Mesenchymal stem cell (in vitro differentiated cells and primary cell): ENCODE data around the gene UPF1.

Experiments used
- DNase-seq: peaks from one replicate; pipeline ENCODE4 v3.0.0-alpha.2; 2013
- H2AFZ ChIP-seq: one replicate; pipeline ENCODE4 v1.6.1; 2013; ENCODE audit warnings: low read depth, mild to moderate bottlenecking, control low read depth, inconsistent platforms, low read length, moderate library complexity
- H2AK5ac ChIP-seq: 2 replicates; pipeline ENCODE4 v1.6.1; 2013; ENCODE audit warnings: low read length, moderate library complexity, mild to moderate bottlenecking, inconsistent platforms; ENCODE audit not compliant: severe bottlenecking
- H2BK120ac ChIP-seq: one replicate; pipeline ENCODE4 v1.6.1; 2013; ENCODE audit warnings: low read depth, mild to moderate bottlenecking, inconsistent platforms, low read length, moderate library complexity
- H2BK12ac ChIP-seq, 2 experiments: one replicate each; pipeline ENCODE4 v1.6.1; 2013; ENCODE audit warnings: inconsistent platforms in 2 of 2, low read length in 2 of 2, mild to moderate bottlenecking in 2 of 2, moderate library complexity in 2 of 2, control low read depth in 1 of 2
- H2BK15ac ChIP-seq: one replicate; pipeline ENCODE4 v1.6.1; 2013; ENCODE audit warnings: mild to moderate bottlenecking, low read depth, inconsistent platforms; ENCODE audit not compliant: poor library complexity, severe bottlenecking
- H2BK5ac ChIP-seq: 2 replicates; pipeline ENCODE4 v1.6.1; 2013; ENCODE audit warnings: low read depth, mild to moderate bottlenecking, low read length, control low read depth, inconsistent platforms; ENCODE audit not compliant: poor library complexity, severe bottlenecking
- H3K14ac ChIP-seq, 2 experiments: one replicate each; pipeline ENCODE4 v1.6.1; 2013; ENCODE audit warnings: inconsistent platforms in 2 of 2, low read length in 2 of 2, control low read depth in 1 of 2, mild to moderate bottlenecking in 1 of 2, moderate library complexity in 1 of 2
- H3K18ac ChIP-seq, 2 experiments: one replicate each; pipeline ENCODE4 v1.6.1; 2013; ENCODE audit warnings: inconsistent platforms in 2 of 2, low read length in 2 of 2, control low read depth in 1 of 2, low read depth in 1 of 2, mild to moderate bottlenecking in 1 of 2
- H3K23ac ChIP-seq, 2 experiments: one replicate each; pipeline ENCODE4 v1.6.1; 2013; ENCODE audit warnings: inconsistent platforms in 2 of 2, low read length in 2 of 2, mild to moderate bottlenecking in 2 of 2, moderate library complexity in 2 of 2, control low read depth in 1 of 2
- H3K27ac ChIP-seq: 2 replicates; pipeline ENCODE4 v1.5.1; 2013; ENCODE audit warnings: mild to moderate bottlenecking, moderate library complexity, low read length, control low read depth, inconsistent platforms; ENCODE audit not compliant: poor library complexity, severe bottlenecking
- H3K27me3 ChIP-seq, 2 experiments: 2 replicates each; pipeline versions ENCODE4 v1.6.1 to v1.7.0; 2013; ENCODE audit warnings: low read length in 2 of 2, mild to moderate bottlenecking in 2 of 2, moderate library complexity in 2 of 2, control low read depth in 1 of 2, inconsistent platforms in 1 of 2; ENCODE audit not compliant: control insufficient read depth in 1 of 2, insufficient read depth in 1 of 2
- H3K36me3 ChIP-seq, 2 experiments: 2 replicates each; pipeline versions ENCODE4 v1.6.1 to v1.7.0; 2013; ENCODE audit warnings: low read length in 2 of 2, control low read depth in 1 of 2, inconsistent platforms in 1 of 2, low read depth in 1 of 2, mild to moderate bottlenecking in 1 of 2; ENCODE audit not compliant: insufficient read depth in 2 of 2, control insufficient read depth in 1 of 2
- H3K4ac ChIP-seq, 2 experiments: one replicate each; pipeline ENCODE4 v1.6.1; 2013; ENCODE audit warnings: inconsistent platforms in 2 of 2, low read length in 2 of 2, mild to moderate bottlenecking in 2 of 2, moderate library complexity in 2 of 2, control low read depth in 1 of 2, low read depth in 1 of 2
- H3K4me1 ChIP-seq: 2 replicates; pipeline ENCODE4 v1.6.1; 2013; ENCODE audit warnings: low read depth, low read length, control low read depth; ENCODE audit not compliant: control insufficient read depth, insufficient read depth
- H3K4me2 ChIP-seq: 2 replicates; pipeline ENCODE4 v1.6.1; 2013; ENCODE audit warnings: low read length, mild to moderate bottlenecking, inconsistent platforms; ENCODE audit not compliant: poor library complexity, severe bottlenecking
- H3K4me3 ChIP-seq, 2 experiments: 2 replicates each; pipeline versions ENCODE4 v1.5.1 to v1.7.0; 2013; ENCODE audit warnings: low read length in 2 of 2, mild to moderate bottlenecking in 2 of 2, control low read depth in 1 of 2, low read depth in 1 of 2; ENCODE audit not compliant: insufficient read depth in 1 of 2
- H3K79me1 ChIP-seq: replicated peaks from 2 replicates; pipeline ENCODE4 v1.6.1; 2013; ENCODE audit warnings: mild to moderate bottlenecking, control low read depth, low read length, inconsistent platforms; ENCODE audit not compliant: poor library complexity, severe bottlenecking
- H3K9ac ChIP-seq: 2 replicates; pipeline ENCODE4 v1.7.0; 2013; ENCODE audit warnings: mild to moderate bottlenecking, low read length, moderate library complexity
- H3K9me3 ChIP-seq: 2 replicates; pipeline ENCODE4 v1.7.0; 2013; ENCODE audit warnings: mild to moderate bottlenecking, low read length; ENCODE audit not compliant: control insufficient read depth
- H4K8ac ChIP-seq: one replicate; pipeline ENCODE4 v1.6.1; 2013; ENCODE audit warnings: inconsistent platforms, mild to moderate bottlenecking, low read length, moderate library complexity
- H4K91ac ChIP-seq: one replicate; pipeline ENCODE4 v1.6.1; 2013; ENCODE audit warnings: mild to moderate bottlenecking, low read length, inconsistent platforms
- WGBS: methylation state at CpG from one replicate; pipeline ENCODE4 v1.1.7; 2013; ENCODE audit warnings: mixed read lengths; 5-methylcytosine and 5-hydroxymethylcytosine counted together

UPF1 gene

DNA sequence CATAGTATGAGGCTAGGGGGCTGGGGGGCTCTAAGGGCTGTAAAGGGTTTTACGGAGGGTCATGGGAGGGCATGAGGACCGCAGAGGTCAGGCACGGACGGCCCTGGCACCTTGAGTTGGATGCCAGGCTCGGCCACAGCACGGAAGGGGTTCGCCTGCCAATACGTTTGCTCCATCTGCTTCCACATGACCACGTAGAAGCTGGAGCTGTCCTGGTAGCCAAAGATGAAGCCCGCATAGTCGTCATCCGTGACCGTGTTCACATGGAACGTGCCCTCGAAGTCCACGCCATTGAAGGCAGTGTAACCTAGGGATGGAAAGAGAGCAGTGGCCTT lies 47.0 kb upstream of the UPF1 start:
- H3K4me1 ChIP-seq = peaks cover 23% of the 10 kb centered on the region
- H2BK5ac ChIP-seq = no peak overlapping the region

GRCh38 chr19:18785179-18786124 lies 46.3 kb upstream of the UPF1 start:
- Histone ChIP-seq H3K27me3 (peaks cover 47 to 73% of the 10 kb centered on the region in 2 experiments), H3K4me3 (peak overlapping the region in 1 of 2 experiments; percentile 56), H2BK120ac (no peak overlapping the region), H2BK15ac (no peak overlapping the region), H3K4me2 (no peak overlapping the region), H3K9ac (no peak overlapping the region), H4K91ac (no peak overlapping the region), H2AFZ (no peak overlapping the region), H2BK5ac (no peak overlapping the region), H3K14ac (no peak overlapping the region), H3K18ac (no peak overlapping the region), H3K9me3 (no peaks in the 10 kb centered on the region), H3K79me1 (no peaks in the 10 kb centered on the region), H3K23ac (no peak overlapping the region), H3K4me1 (peaks cover 30% of the 10 kb centered on the region), H4K8ac (no peak overlapping the region), H3K36me3 (peaks cover 0 to 3% of the 10 kb centered on the region in 2 experiments), H3K4ac (no peak overlapping the region), H2AK5ac (no peak overlapping the region), H2BK12ac (no peak overlapping the region), H3K27ac (no peak overlapping the region)
- 20% methylated on average over 63 of the region's 65 CpGs for WGBS
- peak; percentile 59 for DNase-seq

More for the DNA sequence above, 47.0 kb upstream of the UPF1 start:
- H3K9me3 ChIP-seq = no peaks in the 10 kb centered on the region
- WGBS = 82% methylated on average over 16 of the region's 16 CpGs
- H2BK12ac ChIP-seq = no peak overlapping the region
- no peak overlapping the region for H2AFZ ChIP-seq
- H3K23ac ChIP-seq = no peak overlapping the region
- peaks cover 43 to 68% of the 10 kb centered on the region in 2 experiments for H3K27me3 ChIP-seq
- H3K14ac ChIP-seq = peak overlapping the region in 1 of 2 experiments; percentile 6
- H3K36me3 ChIP-seq = peaks cover 0 to 3% of the 10 kb centered on the region in 2 experiments
- H2BK120ac ChIP-seq = no peak overlapping the region
- no peak overlapping the region for H3K4me2 ChIP-seq
- H4K8ac ChIP-seq = no peak overlapping the region
- no peaks in the 10 kb centered on the region for H3K79me1 ChIP-seq
- no peak overlapping the region for H3K27ac ChIP-seq
- no peak overlapping the region for H2AK5ac ChIP-seq
- H4K91ac ChIP-seq = no peak overlapping the region
- H3K18ac ChIP-seq = no peak overlapping the region
- no peak for DNase-seq
- peak overlapping the region in 1 of 2 experiments; percentile 0 for H3K4me3 ChIP-seq
- H3K4ac ChIP-seq = no peak overlapping the region
- H2BK15ac ChIP-seq = no peak overlapping the region
- H3K9ac ChIP-seq = no peak overlapping the region

DNA sequence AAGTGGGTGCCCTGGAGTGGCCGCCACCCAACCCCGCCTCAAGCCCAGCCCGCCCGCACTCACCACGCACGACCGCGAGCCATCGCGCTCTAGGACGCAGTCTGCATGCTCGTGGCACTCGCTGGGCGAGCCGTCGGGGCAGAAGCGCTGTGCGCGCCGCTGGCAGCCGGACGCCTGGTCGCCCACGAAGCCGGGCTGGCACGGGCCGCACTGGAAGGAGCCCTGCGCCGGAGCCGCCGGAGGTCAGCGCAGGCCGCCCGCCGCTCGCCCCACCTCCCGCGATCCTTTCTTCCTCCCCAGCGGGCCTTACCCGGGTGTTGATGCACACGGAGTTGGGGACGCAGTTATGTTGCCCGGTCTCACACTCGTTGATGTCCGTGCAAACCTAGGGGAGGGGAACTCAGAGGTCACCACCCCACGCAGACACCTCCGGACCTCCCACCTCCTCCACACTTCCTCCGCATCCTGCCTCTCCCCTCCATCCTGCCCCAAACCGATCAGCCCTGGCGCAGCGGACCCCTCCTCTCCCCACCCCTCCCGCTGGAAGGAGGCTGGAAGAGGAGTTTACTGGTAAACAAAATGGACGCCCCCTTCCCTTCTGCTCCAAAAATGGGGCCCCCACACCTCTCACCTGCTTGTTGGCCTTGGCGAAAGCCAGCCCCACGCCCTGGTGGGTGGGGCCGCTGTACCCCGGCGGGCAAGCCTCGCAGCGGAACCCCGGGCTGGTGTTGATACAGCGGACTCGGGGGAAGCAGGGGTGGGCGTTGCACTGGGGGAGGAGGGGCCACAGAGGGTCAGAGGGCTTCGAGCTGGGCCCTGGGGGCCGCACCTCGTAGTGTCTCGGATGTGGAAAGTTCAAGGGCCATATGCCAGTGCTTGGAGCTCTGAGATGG lies 43.0 kb upstream of the UPF1 start:
- Histone ChIP-seq H2BK15ac (peak overlapping the region; percentile 58), H2BK12ac (no peak overlapping the region), H4K91ac (no peak overlapping the region), H3K79me1 (no peaks in the 10 kb centered on the region), H2BK5ac (no peak overlapping the region), H2BK120ac (no peak overlapping the region), H3K9ac (no peak overlapping the region), H3K4me2 (no peak overlapping the region), H3K4ac (no peak overlapping the region), H3K18ac (no peak overlapping the region), H2AFZ (no peak overlapping the region), H3K14ac (no peak overlapping the region), H4K8ac (no peak overlapping the region), H3K9me3 (no peaks in the 10 kb centered on the region), H3K27ac (no peak overlapping the region), H3K4me3 (no peak overlapping the region), H3K23ac (no peak overlapping the region), H3K4me1 (peaks cover 42% of the 10 kb centered on the region), H2AK5ac (no peak overlapping the region), H3K27me3 (peaks cover 79 to 93% of the 10 kb centered on the region in 2 experiments), H3K36me3 (peaks cover 0 to 3% of the 10 kb centered on the region in 2 experiments)
- WGBS = 5% methylated on average over 55 of the region's 68 CpGs
- DNase-seq = no peak

GRCh38 chr19:18789422-18789869 lies 42.3 kb upstream of the UPF1 start:
- Histone ChIP-seq H3K9ac (no peak overlapping the region), H3K27me3 (peaks cover 76 to 92% of the 10 kb centered on the region in 2 experiments), H2BK120ac (no peak overlapping the region), H3K23ac (no peak overlapping the region), H2AK5ac (no peak overlapping the region), H2BK5ac (no peak overlapping the region), H3K79me1 (no peaks in the 10 kb centered on the region), H2BK12ac (no peak overlapping the region), H3K18ac (no peak overlapping the region), H3K4ac (no peak overlapping the region), H4K91ac (no peak overlapping the region), H3K4me3 (no peak overlapping the region), H4K8ac (no peak overlapping the region), H3K4me2 (peak overlapping the region; percentile 52), H3K9me3 (no peaks in the 10 kb centered on the region), H3K4me1 (peaks cover 42% of the 10 kb centered on the region), H2AFZ (no peak overlapping the region), H3K14ac (no peak overlapping the region), H3K27ac (no peak overlapping the region), H2BK15ac (no peak overlapping the region), H3K36me3 (peaks cover 0 to 3% of the 10 kb centered on the region in 2 experiments)
- WGBS = 9% methylated on average over 30 of the region's 38 CpGs
- DNase-seq = no peak
